Smooth muscle cell (in vitro differentiated cells): ENCODE measurements around the gene XPOT. TPM values are rescaled to one million over a fixed set of nuclear protein-coding genes. Genes with fewer than 3 reads are reported as not detected.

Source experiments
- DNase-seq: peaks from one replicate; lab custom pipeline; 2025; ENCODE audit not compliant: unreplicated experiment; lab: John Stamatoyannopoulos, UW
- H2AFZ ChIP-seq: fragments of 200-600 bp; sonication (generic); 2 replicates; pipeline ENCODE4 v1.6.0; 2016; ENCODE audit warnings: antibody characterized with exemption, low read depth, mild to moderate bottlenecking
- H3F3A ChIP-seq: fragments of 200-600 bp; sonication (generic); 2 replicates; pipeline ENCODE4 v1.6.0; 2017; ENCODE audit warnings: antibody characterized with exemption, low read depth
- H3K27ac ChIP-seq: fragments of 200-600 bp; sonication (generic); 2 replicates; pipeline ENCODE4 v1.5.1; 2016; ENCODE audit warnings: low read depth, mild to moderate bottlenecking
- H3K27me3 ChIP-seq: fragments of 200-600 bp; sonication (generic); 2 replicates; pipeline ENCODE4 v1.6.1; 2016; ENCODE audit warnings: low read depth, mild to moderate bottlenecking
- H3K36me3 ChIP-seq: fragments of 200-600 bp; sonication (generic); 2 replicates; pipeline ENCODE4 v1.5.1; 2016; ENCODE audit warnings: low read depth
- H3K4me1 ChIP-seq: fragments of 200-600 bp; sonication (generic); 2 replicates; pipeline ENCODE4 v1.5.1; 2016; ENCODE audit warnings: low read depth
- H3K4me2 ChIP-seq: fragments of 200-600 bp; sonication (generic); 2 replicates; pipeline ENCODE4 v1.6.0; 2016; ENCODE audit warnings: mild to moderate bottlenecking
- H3K4me3 ChIP-seq: fragments of 200-600 bp; sonication (generic); 2 replicates; pipeline ENCODE4 v1.5.1; 2016; ENCODE audit warnings: mild to moderate bottlenecking
- H3K79me2 ChIP-seq: fragments of 200-600 bp; sonication (generic); 2 replicates; pipeline ENCODE4 v1.6.0; 2016; ENCODE audit warnings: low read depth, mild to moderate bottlenecking
- H3K9ac ChIP-seq: fragments of 200-600 bp; sonication (generic); 2 replicates; pipeline ENCODE4 v1.6.0; 2016; ENCODE audit warnings: low read depth
- H3K9me3 ChIP-seq: fragments of 200-600 bp; sonication (generic); replicated peaks from 2 replicates; pipeline ENCODE4 v1.5.1; 2016; ENCODE audit warnings: low read depth
- H4K20me1 ChIP-seq: fragments of 200-600 bp; sonication (generic); 2 replicates; pipeline ENCODE4 v1.6.0; 2016; ENCODE audit warnings: low read depth
- CTCF ChIP-seq: fragments of 200-600 bp; sonication (generic); IDR thresholded peaks from 2 replicates; pipeline ENCODE4 v1.5.1; 2017; ENCODE audit warnings: borderline replicate concordance, mild to moderate bottlenecking, antibody characterized with exemption; ENCODE audit not compliant: insufficient read depth, poor library complexity, severe bottlenecking
- WGBS: methylation state at CpG from one replicate; pipeline ENCODE4 v1.1.7; 2016; ENCODE audit warnings: low lambda C conversion rate; 5-methylcytosine and 5-hydroxymethylcytosine counted together
- polyA plus RNA-seq: library from polyadenylated mRNA; unstranded; fragments of >200 nt; fragmentation: Nextera tagmentation; extraction: Ambion mirVana; gene quantifications from 2 replicates; pipeline ENCODE4 v1.2.1, GENCODE V29; 2016
- total RNA-seq: library from RNA; depleted of rRNA; stranded (reverse); fragments of >200 nt; gene quantifications from 2 replicates; pipeline ENCODE4 v1.2.3, GENCODE V29; 2014

Gene XPOT
- total and polyA plus RNA-seq, 2 experiments from 2014 or later = 42.9 to 70.7 TPM

- H3K27me3 ChIP-seq = no peaks in the 10 kb centered on the region
- H3K36me3 ChIP-seq = no peaks in the 10 kb centered on the region
- H3K9ac ChIP-seq = no peak overlapping the region
- H3K27ac ChIP-seq = no peak overlapping the region
- 86% methylated on average over 1 of the region's 1 CpG for WGBS
- no peaks in the 10 kb centered on the region for H3F3A ChIP-seq
- TF ChIP-seq CTCF = no peak
- no peaks in the 10 kb centered on the region for H3K9me3 ChIP-seq
- H3K4me1 ChIP-seq = no peaks in the 10 kb centered on the region
- no peaks in the 10 kb centered on the region for H3K79me2 ChIP-seq
- DNase-seq = no peak
- no peaks in the 10 kb centered on the region for H4K20me1 ChIP-seq
- no peak overlapping the region for H2AFZ ChIP-seq
- H3K4me3 ChIP-seq = no peak overlapping the region
- H3K4me2 ChIP-seq = no peak overlapping the region
Observed at GRCh38 chr12:64383675-64384074, 20.5 kb upstream of the XPOT start.

- Histone ChIP-seq H3K36me3 (no peaks in the 10 kb centered on the region), H4K20me1 (no peaks in the 10 kb centered on the region), H3K27me3 (peaks cover 3% of the 10 kb centered on the region), H3K9ac (no peak overlapping the region), H2AFZ (no peak overlapping the region), H3K4me1 (no peaks in the 10 kb centered on the region), H3K27ac (no peak overlapping the region), H3K4me3 (no peak overlapping the region), H3K79me2 (no peaks in the 10 kb centered on the region), H3K4me2 (no peak overlapping the region), H3K9me3 (no peaks in the 10 kb centered on the region), H3F3A (no peaks in the 10 kb centered on the region)
- 94% methylated on average over 3 of the region's 3 CpGs for WGBS
- DNase-seq = no peak
- no peak for TF ChIP-seq CTCF
Observed at GRCh38 chr12:64385019-64385418, 19.2 kb upstream of the XPOT start.

DNA sequence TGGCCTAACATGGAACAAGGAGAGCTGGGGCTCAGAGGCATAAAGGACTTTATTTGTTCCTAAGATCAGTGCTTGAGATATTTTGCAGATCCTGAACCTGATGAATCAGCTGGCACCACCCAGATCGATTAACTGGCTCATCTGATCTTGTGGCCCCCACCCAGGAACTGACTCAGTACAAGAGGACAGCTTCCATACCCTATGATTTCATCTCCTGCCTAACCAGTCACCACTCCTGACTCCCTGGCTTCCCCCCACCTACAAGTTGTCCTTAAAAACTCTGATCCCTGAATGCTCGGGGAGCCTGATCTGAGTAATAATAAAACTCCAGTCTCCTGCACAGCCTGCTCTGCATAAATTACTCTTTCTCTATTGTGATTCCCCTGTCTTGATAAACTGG is 18.7 kb upstream of the XPOT start:
- Histone ChIP-seq H4K20me1 (no peaks in the 10 kb centered on the region), H2AFZ (no peak overlapping the region), H3K27ac (no peak overlapping the region), H3K79me2 (no peaks in the 10 kb centered on the region), H3F3A (no peaks in the 10 kb centered on the region), H3K4me2 (no peak overlapping the region), H3K36me3 (no peaks in the 10 kb centered on the region), H3K9me3 (no peaks in the 10 kb centered on the region), H3K4me1 (no peaks in the 10 kb centered on the region), H3K27me3 (peaks cover 7% of the 10 kb centered on the region), H3K9ac (no peak overlapping the region), H3K4me3 (no peak overlapping the region)
- TF ChIP-seq CTCF = no peak
- no peak for DNase-seq
- 87% methylated on average over 2 of the region's 2 CpGs for WGBS

DNA sequence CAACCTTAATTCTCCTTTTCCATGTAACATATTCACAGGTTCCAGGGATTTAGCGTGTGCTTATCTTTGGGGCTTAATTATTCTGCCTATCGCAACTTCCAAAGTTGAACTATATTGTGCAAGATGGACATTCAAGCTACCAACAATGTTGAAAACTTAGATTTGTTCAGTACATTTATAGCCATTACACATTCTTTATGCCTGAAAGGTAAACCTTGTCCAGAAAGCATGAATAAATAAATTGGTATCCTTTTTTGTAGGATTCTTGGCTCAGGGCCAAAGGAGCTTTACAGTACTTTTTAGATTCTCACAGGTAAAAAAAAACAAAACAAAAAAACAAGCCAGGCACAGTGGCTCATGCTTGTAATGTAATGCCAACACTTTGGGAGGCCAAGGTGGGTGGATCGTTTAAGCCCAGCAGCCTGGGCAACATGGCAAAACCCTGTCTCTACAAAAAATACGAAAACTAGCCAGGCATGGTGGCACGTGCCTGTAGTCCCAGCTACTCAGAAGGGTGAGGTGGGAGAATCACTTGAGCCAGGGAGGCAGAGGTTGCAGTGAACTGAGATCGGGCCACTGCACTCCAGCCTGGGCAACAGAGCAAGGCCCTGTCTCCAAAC is 16.9 kb upstream of the XPOT start:
- WGBS = 93% methylated on average over 6 of the region's 6 CpGs
- TF ChIP-seq CTCF = no peak
- no peaks in the 10 kb centered on the region for H3K36me3 ChIP-seq

More for the DNA sequence above, 16.9 kb upstream of the XPOT start:
- Histone ChIP-seq H3K9me3 (no peaks in the 10 kb centered on the region), H3K4me3 (no peak overlapping the region), H3K9ac (no peak overlapping the region), H2AFZ (no peak overlapping the region), H3F3A (no peaks in the 10 kb centered on the region), H4K20me1 (no peaks in the 10 kb centered on the region), H3K27me3 (peaks cover 13% of the 10 kb centered on the region), H3K4me1 (no peaks in the 10 kb centered on the region), H3K79me2 (no peaks in the 10 kb centered on the region), H3K27ac (no peak overlapping the region), H3K4me2 (no peak overlapping the region)
- no peak for DNase-seq
